ENCODE results near the gene SOCS7.

DNA sequence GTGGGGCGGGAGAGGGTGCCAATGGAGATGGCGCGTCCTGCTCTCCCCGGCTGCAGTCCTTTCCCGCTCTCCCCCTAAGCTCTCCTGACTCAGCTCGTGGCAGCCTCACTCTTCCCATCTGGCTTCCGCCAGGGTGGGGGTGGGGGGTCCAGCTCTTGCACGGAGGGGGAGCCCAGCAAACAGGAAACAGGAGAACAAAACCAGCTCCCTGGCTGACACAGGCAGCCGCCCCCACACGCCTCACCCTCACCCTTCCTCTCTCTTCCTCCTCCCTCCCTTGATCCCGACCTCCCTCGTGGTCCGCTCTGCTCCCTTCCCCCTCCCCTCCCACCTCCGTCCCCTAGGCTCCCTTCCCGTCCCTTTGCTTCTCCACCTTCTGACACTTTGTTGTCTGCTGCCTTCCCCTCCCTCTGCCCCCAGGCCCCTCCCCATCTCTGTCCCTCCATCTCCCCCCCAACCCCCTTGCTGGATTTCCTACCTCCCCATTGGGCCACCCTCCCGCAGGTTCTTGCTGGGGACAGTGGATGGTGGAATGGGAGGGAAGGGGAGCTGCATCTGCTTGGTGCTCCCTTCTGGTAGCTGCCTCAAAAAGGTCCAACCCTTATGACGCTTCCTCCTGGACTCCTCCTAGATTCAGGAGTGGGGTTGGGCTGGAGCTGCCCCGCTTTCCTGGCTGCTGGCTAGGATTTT lies 100.3 kb downstream of the SOCS7 start:
- TF ChIP-seq TAF1 (IDR thresholded peaks at IDR 0.05; ENCODE audit: borderline replicate concordance, low read depth, low read length) = no peak
- TF ChIP-seq POLR2A (IDR thresholded peaks at IDR 0.05; ENCODE audit: low read depth, low read length) = no peak
- no peak for TF ChIP-seq POLR2AphosphoS5 (IDR thresholded peaks at IDR 0.05; ENCODE audit: low read depth, low read length)
